G401.6 (cell line): Measurements from ENCODE around the gene AP3D1.

Source experiments
- FAIRE-seq: peaks from 2 replicates; lab custom pipeline; 2012; peaks lifted over from hg19 to GRCh38; lab: Jason Lieb, UNC

AP3D1 gene

GRCh38 chr19:2083174-2083854 is 68.1 kb downstream of the AP3D1 start:
- FAIRE-seq, result no peak

GRCh38 chr19:2081873-2082810 is 69.2 kb downstream of the AP3D1 start:
- FAIRE-seq, result no peak

DNA sequence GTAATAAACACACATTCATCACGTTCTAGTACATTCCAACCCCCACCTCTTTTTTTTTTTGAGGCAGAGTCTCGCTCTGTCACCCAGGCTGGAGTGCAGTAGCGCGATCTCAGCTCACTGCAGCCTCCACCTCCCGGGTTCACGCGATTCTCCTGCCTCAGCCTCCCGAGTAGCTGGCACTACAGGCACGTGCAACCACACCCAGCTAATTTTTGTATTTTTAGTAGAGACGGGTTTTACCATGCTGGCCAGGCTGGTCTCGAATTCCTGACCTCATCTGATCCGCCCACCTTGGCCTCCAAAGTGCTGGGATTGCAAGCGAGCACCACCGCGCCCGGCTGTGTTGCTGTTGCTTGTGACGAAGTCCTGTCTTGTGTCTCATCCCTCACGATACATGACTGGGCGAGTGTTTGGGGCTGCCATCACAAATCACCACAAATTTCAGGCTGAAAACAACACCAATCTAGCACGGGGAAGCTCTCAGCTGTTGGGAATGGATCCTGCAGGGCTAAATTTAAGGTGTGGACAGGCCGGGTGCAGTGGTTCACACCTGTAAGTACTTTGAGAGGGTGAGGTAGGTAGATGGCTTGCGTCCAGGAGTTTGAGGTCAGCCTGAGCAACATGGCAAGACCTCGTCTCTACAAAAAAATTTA is 70.9 kb downstream of the AP3D1 start:
- no peak for FAIRE-seq

DNA sequence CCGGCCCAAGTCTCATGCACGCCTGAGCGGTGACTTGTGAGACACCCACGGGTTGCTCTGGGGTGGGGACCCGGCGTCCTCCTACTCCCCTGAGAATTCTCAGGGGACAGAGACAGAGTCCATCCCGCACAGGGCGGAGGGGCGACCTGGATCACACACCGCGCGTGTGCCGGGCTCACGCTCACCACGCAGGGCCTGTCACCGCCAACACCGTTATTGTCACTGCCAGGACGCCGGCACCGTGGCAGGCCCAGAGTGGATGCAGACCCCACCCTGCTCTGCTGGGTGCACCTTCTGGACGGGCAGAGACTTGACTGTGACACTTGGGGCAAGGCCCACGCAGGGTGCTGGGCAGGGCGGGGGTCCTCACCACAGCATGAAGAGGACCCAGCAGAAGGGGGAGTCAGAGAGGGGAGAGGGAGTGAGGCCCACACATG is 71.5 kb downstream of the AP3D1 start:
- no peak for FAIRE-seq

GRCh38 chr19:2079076-2079864 is 72.1 kb downstream of the AP3D1 start:
- no peak for FAIRE-seq

DNA sequence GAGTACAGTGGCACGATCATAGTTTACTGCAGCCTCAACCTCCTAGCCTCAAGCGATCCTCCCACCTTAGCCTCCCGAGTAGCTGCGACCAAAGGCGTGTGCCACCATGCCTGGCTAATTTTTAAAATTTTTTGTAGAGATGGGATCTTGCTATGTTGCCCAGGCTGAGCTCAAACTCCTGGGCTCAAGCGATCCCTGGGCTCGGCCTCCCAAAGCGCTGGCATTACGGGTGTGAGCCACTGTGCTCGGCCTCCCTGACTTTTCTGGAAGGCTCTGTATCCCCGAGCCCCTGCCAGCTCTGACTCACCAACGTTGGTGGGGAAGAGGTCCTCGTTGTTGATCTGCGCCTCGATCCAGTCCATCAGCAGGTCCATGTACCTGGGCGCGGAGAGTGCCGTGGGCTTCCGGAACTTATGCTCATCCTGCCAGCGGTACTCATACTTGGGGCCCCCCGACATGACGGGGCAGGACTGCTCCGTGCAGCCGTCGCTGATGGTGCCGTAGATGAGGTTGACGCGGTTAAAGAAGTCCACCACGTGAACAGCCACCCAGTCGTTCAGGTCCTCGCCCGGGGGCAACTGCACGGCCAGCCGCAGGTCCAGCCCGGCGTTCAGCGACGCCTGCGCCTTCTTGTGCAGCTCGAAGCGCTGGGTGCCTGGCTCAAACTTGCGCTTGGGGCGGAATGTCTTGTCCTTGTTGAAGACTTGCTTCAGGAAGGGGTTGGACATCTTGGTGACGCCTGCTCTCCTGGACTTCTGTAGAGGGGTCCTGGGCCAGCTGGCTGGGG is 73.3 kb downstream of the AP3D1 start:
- no peak for FAIRE-seq

DNA sequence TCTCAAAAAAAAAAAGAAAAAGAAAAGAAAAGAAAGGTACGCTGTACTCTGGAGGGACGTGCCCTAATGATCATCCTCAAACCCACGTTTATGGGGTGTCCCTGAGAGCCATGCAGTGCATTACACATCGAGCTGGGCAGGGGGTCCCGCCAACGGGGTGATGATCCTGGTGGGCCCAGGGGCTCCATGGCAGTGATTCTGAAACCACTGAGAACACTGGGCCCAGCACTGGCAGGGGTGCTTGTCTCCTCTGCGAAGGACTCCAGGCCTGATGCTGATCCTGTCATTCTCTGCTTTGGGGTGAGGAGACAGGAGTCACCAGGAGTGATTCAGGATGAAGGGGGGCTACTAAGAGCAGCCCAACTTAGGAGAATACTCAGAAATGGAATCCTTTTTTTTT is 74.0 kb downstream of the AP3D1 start:
- FAIRE-seq, result no peak

- no peak for FAIRE-seq
Measured at GRCh38 chr19:2076526-2076944, 74.8 kb downstream of the AP3D1 start.

- FAIRE-seq, result no peak
Measured at GRCh38 chr19:2072757-2073551, 78.4 kb downstream of the AP3D1 start.

GRCh38 chr19:2070986-2071673 is 80.2 kb downstream of the AP3D1 start:
- no peak for FAIRE-seq

GRCh38 chr19:2070436-2070827 is 80.9 kb downstream of the AP3D1 start:
- FAIRE-seq, result no peak

DNA sequence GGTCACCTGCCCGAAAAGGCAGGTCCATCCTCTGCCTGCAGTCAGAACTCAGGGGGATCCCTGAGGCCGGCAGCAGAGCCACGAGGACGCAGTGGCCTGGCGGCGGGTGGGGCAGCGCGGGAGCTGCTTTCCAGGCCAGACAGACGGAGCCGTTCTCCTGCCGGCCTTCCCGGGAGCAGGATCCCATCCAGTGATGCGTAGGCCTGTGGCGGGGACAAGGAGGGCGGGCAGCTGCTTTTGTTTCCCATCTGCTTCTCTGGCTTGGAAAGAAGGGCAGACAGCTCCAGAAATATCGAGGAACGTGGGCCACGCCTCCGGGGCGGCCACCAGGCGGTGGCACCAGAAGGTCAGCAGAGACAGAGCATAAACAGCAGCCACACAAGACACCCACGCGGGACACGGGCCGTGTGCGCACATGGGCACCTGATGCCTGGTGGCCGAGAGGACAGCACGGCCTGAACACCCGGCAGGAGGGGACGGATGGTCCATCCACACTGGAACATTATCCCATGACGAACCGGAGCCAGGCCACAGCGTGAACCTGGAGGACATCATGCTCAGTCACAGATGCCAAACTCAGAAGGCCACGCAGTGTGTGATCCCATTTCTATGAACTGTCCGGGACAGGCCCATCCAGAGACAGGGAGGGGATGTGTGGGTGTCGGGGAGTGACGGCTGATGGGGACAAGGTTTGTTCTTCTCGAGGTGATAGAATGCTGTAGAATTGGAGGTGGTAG is 86.4 kb downstream of the AP3D1 start:
- FAIRE-seq, result no peak

DNA sequence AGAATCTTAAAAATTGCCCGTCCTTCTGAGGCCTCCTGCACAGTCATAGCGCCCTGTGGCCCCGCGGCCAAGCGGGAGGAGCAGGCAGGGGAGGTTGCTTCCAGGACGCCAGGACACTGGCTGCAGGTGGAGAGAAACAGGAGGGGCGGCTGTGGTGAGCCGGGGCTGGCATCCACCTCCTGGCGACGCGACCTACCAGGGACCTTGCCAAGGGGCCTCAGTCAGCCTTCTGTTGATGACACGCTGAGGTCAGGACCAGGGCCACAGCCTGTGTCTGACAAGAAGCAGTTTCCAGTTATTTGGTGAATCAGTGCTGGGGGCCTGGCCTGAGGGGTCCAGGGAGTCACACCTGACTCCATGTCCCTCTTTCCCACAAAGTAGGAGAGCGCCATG is 87.0 kb downstream of the AP3D1 start:
- no peak for FAIRE-seq

DNA sequence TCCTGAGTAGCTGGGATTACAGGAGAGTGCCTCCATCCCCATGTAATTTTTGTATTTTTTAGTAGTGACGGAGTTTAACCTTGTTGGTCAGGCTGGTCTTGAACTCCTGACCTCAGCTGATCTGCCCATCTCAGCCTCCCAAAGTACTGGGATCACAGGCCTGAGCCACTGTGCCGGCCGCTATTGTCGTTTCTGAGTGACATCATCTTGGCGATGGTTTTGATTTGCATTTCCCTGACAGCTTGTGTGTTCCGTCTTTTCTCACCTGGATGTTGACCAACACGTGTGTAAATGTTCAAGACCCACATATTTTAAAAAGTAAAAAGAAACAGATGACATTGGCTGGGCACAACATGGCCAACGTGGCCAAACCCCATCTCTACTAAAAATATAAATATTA is 87.5 kb downstream of the AP3D1 start:
- FAIRE-seq, result no peak

GRCh38 chr19:2062770-2063169 is 88.6 kb downstream of the AP3D1 start:
- FAIRE-seq, result no peak

DNA sequence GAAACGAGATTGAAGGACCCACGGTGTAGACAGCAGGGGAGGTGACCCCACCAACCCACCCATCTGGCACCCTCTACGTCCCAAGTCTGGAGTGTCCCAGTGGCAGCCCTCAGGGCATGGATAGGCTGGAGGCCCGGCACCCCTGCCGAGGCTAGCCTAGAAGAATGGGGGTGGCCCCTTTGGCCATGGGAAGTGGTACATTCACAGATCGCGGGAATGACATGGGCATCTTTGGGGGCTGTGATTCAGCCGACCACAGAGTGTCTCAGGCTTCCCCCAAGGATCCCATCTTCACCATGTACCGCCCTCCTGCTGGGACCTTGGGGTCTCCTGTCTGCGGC is 89.0 kb downstream of the AP3D1 start:
- no peak for FAIRE-seq

DNA sequence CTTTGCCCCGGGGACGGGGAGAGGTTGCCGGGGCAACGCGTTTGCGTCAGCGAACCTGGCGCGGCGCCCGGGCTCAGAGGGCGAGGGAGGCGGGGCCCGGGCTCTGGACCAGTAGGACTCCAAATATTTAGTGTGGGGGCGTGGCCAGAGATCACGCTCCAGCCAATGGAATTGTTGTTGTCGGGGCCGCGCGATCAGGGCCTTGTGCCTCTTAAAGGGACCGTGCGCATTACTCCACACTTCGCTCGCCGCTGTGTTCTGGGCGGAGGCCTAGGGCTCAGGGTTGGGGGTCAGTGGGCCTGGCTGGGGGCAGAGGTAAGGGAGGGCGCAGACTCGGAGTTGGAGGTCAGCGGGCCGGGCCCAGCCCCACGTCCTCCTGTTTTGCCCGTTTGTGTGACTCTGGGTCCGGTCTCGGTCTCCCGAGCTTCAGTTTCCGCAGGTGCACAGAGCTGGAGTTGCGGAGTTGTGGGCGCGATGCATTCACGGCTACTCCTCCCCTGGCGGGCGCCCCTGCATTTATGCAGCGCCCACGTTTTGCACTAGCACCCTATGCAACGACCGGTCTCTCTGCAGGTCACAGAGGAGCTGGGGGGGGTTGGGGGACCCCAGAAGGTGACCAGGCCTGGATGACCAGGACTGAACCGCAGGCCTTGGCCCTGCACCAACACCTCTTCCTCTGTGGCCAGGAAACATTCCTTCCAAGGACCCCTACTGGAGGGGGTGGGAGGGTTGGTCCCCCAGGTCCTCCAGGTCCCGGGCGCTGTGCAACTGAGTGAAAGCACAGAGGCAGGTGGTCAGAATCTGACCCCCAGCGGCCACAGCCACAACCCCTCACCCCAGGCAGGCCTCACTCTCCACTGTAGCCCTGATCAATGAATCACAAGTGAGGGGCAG is 89.6 kb downstream of the AP3D1 start:
- FAIRE-seq, result peak; percentile 97

DNA sequence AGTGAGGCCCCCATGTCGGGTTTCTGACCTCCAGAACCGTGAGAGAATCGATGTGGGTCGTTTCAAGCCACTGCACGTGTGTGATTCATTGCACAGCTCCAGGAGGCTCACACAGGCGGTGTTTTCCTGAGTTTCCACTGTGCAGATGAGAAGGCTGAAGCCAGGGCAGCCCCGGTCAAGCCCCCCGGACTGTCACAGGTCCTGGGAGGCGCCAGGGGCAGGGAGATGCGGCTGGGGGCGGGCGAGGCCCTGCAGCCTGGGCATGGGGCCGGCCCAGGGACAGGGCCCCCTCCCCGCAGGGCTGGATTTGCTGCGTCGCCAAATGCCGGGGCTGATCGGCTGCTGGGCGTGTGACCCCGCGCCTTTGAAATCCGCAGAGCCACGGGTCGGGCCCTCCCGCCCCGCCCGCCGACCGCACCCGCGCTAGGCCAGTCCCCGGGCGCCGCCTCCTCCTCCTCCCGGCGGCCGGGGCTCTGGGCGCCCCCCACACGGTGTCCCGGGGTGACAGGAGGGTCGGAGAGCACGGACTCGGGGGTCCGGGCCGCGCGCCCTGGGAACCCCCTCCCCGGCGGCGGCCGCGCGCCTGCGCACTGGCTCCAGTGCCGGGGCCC is 90.4 kb downstream of the AP3D1 start:
- FAIRE-seq, result no peak
